ENCODE data around the gene MEF2D. TPM values are rescaled to one million over a fixed set of nuclear protein-coding genes. Genes with fewer than 3 reads are reported as not detected.

The MEF2D gene
- total RNA-seq, 1 experiment from 2014 or later: 17.3 TPM

DNA sequence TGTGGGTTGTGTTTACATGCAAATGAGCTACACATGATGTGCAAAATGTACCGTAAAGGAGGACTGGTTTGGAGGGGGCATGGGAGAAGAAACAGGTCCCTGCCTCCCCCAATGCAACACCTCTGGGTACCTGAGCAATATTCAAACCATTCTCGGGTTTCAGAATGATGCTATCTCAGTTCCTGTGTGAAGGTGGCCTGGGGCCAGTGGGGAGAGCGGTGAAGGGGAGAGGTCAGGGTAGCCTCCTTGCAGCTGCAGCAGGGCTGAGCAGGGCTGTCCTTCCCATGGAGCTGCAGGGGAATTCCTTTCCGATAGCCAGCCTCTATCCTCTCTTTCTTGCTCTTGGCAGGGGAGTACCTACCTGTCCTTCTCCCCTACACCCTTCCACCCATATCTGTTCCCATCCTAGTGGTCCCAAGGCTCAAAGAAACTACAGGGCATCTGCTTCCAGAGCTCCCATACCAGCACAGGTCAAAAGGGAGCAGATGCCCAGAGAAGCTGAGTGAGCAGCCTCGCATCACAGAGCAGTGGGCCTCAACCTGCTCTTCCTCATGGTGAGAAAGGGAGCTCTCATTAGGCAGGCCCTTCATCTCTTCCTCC lies 11.9 kb downstream of the MEF2D start:
- Histone ChIP-seq H3K9me3 (ENCODE audit: low read length) (no peaks in the 10 kb centered on the region), H4K20me1 (ENCODE audit: low read length) (peaks cover 42% of the 10 kb centered on the region), H3F3A (ENCODE audit: low read length, unreplicated experiment) (no peaks in the 10 kb centered on the region), H3K36me3 (ENCODE audit: low read depth, low read length) (no peaks in the 10 kb centered on the region), H3K27me3 (ENCODE audit: low read length) (no peaks in the 10 kb centered on the region), H3K4me1 (ENCODE audit: insufficient read depth, low read length) (peaks cover 19% of the 10 kb centered on the region), H3K9me2 (replicated peaks; ENCODE audit: low read length) (no peaks in the 10 kb centered on the region), H3K27ac (ENCODE audit: low read length) (no peak overlapping the region), H2AFZ (ENCODE audit: low read length) (no peak overlapping the region), H3K9ac (ENCODE audit: low read length) (no peak overlapping the region), H3K79me2 (ENCODE audit: low read length) (peaks cover 76% of the 10 kb centered on the region), H3K4me3 (ENCODE audit: low read length) (no peak overlapping the region), H3K4me2 (ENCODE audit: low read length) (0 out of 2 replicates have a peak overlapping the region, but pooled peaks have one; percentile 11)
- ChIA-PET CTCF (no interaction called here), POLR2A (ENCODE audit: unreplicated experiment) (interaction anchor here (0.6 kb wide), 1 partner anchor 32 kb away, joined by 3 read pairs; no protein-coding TSS in a partner anchor)
- no peak for ATAC-seq
- DNase-seq: peak; percentile 26
- TF ChIP-seq EZH2 (IDR thresholded peaks at IDR 0.05; ENCODE audit: low read length, unreplicated experiment) (no peak), EZH2phosphoT487 (IDR thresholded peaks at IDR 0.05; ENCODE audit: borderline replicate concordance, low read length) (no peak)
- TF ChIP-seq, protein P1, sequence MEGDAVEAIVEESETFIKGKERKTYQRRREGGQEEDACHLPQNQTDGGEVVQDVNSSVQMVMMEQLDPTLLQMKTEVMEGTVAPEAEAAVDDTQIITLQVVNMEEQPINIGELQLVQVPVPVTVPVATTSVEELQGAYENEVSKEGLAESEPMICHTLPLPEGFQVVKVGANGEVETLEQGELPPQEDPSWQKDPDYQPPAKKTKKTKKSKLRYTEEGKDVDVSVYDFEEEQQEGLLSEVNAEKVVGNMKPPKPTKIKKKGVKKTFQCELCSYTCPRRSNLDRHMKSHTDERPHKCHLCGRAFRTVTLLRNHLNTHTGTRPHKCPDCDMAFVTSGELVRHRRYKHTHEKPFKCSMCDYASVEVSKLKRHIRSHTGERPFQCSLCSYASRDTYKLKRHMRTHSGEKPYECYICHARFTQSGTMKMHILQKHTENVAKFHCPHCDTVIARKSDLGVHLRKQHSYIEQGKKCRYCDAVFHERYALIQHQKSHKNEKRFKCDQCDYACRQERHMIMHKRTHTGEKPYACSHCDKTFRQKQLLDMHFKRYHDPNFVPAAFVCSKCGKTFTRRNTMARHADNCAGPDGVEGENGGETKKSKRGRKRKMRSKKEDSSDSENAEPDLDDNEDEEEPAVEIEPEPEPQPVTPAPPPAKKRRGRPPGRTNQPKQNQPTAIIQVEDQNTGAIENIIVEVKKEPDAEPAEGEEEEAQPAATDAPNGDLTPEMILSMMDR (conservative IDR thresholded peaks at IDR 0.05; ENCODE audit: low read depth, low read length): no peak
- intact Hi-C loops (cut with micrococcal nuclease): no loop called here
- no TSS peak for BruUV-seq (replicated peaks)

DNA sequence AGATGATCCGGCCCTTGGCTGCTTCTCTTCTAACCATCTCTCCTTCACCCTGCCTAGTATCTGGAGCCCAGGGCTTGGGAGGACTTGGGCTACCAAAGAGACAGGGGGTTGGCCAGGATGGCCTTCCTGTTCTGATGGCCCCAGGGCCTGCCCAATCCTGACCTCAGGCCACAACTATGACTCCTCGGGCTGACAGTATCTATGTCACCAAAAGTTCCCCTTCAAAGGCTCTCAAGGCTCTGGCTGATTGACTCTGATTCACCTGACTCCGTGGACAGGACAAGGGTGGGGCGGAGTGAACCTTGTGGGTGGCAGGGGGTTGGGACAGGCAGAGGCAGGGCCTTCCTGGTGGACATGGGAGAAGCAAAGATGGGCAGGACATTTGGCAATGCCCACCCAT lies 12.7 kb downstream of the MEF2D start:
- H3K4me1 ChIP-seq (ENCODE audit: insufficient read depth, low read length): peaks cover 19% of the 10 kb centered on the region
- no peaks in the 10 kb centered on the region for H3F3A ChIP-seq (ENCODE audit: low read length, unreplicated experiment)
- intact Hi-C loops (cut with micrococcal nuclease): no loop called here
- POLR2A ChIA-PET (ENCODE audit: unreplicated experiment): no interaction called here
- ATAC-seq: peak; percentile 36
- H3K27ac ChIP-seq (ENCODE audit: low read length): no peak overlapping the region
- H3K27me3 ChIP-seq (ENCODE audit: low read length): no peaks in the 10 kb centered on the region
- peaks cover 39% of the 10 kb centered on the region for H4K20me1 ChIP-seq (ENCODE audit: low read length)
- no peak for TF ChIP-seq EZH2phosphoT487 (IDR thresholded peaks at IDR 0.05; ENCODE audit: borderline replicate concordance, low read length)
- no peak for TF ChIP-seq EZH2 (IDR thresholded peaks at IDR 0.05; ENCODE audit: low read length, unreplicated experiment)
- TF ChIP-seq, protein P1 (conservative IDR thresholded peaks at IDR 0.05; ENCODE audit: low read depth, low read length): no peak
- H3K4me3 ChIP-seq (ENCODE audit: low read length): no peak overlapping the region
- H3K4me2 ChIP-seq (ENCODE audit: low read length): 0 out of 2 replicates have a peak overlapping the region, but pooled peaks have one; percentile 11
- no peaks in the 10 kb centered on the region for H3K36me3 ChIP-seq (ENCODE audit: low read depth, low read length)
- no peak overlapping the region for H2AFZ ChIP-seq (ENCODE audit: low read length)
- no peaks in the 10 kb centered on the region for H3K9me3 ChIP-seq (ENCODE audit: low read length)
- peaks cover 68% of the 10 kb centered on the region for H3K79me2 ChIP-seq (ENCODE audit: low read length)
- CTCF ChIA-PET: no interaction called here
- BruUV-seq (replicated peaks): no TSS peak
- H3K9me2 ChIP-seq (replicated peaks; ENCODE audit: low read length): no peaks in the 10 kb centered on the region
- DNase-seq: no peak
- H3K9ac ChIP-seq (ENCODE audit: low read length): no peak overlapping the region
